HG03139 (cell line): Measurements from ENCODE around the gene DLGAP4.
"Not testable (repeated sequence)": the region's sequence is repeated elsewhere in the genome, so short reads cannot be mapped to it uniquely, and the experiment has no call there.

Source experiments
- ATAC-seq: cut with Tn5 transposase; IDR thresholded peaks from one replicate; pipeline ENCODE4 v1.9.1; 2021; ENCODE audit not compliant: unreplicated experiment

The DLGAP4 gene

DNA sequence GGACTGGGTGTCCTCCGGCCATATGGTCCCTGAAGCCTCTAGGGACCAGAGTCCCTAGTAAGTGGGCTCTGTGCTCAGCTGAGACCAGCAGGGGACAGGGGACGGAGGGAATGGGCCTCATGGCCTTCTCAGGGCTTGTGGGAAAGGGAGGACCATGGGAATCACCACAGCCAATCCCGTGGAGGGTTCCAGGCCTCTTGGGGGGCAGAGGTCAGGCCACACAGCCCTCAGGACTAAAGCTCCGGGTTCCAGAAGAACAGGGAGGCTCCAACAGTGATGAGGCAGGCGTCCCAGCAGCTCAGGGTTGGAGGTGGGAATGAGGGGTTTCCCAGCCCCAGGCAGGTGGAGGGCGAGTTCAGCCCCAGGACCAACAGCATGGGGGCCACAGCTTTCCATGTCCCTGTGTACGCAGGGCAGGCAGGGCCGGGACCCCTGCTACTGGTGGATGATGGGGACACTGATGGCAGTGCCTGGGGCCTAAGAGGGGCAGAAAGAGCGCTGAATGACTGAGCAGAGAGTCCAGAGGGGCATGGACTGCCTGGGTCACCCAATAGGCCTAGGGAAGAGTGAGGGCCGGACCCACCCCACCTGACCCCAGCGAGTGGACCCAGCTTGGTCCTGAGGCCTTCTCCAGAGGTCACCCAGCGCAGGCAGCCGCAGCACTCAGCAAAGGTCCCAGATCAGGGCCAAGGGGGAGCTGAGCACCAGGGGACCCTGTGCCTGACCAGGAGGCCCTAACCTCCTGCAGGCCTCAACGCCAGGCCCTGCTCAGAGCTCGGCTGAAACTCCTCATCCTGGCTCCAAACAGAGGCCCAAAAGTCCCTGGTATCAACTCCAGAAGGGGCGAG lies 244.0 kb downstream of the DLGAP4 start:
- no peak for ATAC-seq

DNA sequence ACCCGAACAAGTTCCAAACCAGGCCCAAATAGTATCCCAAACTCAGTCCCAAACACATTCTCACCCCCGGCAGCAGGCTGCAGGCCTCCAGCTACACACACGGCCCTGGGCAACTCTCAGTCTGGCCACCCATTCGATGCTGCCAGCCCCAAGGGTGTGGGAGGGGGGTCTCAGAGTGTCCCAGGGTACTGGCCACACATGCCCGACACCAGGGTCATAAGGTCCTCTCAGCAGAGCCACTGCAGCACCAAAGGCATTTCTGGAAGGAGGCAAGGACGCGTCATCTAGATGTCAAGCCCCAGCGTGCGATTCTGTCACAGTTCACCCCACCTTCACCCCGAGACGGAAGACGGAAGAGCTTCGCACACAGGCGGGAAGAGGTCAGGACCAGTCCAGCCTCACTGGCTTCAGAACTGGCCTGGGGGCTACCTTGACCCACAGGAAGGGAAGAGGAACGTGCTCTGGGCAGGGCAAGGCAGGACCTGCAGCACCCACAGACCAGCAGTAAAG lies 244.7 kb downstream of the DLGAP4 start:
- no peak for ATAC-seq

DNA sequence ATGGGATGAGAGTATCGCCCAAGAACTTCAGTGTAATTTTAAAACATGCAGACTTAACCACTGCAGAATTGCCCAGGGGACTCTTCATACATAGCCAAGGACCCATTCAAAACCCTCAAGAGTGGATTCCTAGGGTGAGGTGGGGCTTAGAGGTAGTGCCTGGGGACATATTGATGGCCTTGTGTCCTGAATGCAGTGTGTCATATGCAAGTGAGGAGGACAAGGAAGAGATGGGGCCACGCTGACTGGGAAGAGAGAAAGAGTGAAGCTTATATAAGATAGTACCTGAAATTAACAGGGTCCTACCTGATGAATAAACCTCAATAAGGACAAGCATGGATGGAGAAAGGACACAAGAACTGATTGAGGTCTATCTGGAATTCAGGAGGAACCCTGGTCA lies 249.1 kb downstream of the DLGAP4 start:
- ATAC-seq, result no peak

DNA sequence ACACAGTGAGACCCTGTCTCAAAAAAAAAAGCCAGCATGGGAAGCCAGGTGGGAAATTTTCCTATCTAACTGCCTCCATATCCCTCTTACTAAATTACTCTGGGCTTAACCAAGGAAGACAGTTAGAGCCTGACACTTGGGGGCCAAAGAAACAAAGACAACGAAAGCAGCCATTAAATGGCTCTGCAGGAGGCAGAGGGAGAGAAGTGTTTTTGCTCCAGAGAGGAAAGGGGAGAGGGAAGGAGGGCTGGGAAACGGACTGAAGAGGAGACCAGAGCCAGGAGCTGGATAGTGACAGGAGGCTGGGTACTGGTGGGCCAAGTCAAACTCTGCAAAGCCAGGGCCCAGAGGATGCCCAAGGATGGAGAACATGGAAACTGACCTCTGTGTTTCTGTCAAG lies 256.6 kb downstream of the DLGAP4 start:
- no peak for ATAC-seq

DNA sequence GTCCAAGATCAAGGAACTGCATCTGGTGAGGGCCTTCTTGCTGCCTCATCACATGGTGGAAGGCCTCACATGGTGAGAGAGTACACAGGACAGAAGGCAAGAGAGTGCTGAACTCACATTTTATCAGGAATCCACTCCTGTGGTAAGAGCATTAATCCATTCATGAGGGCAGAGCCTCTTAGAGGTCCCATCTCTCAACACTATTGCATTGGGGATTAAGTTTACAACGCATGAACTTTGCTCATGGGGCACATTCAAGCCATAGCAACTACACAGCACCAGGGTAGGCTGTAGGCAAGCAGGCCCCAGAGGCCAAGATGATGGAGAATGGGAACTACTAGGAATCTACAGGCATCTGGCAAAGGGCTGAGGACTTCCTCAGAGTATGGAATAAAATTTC lies 257.2 kb downstream of the DLGAP4 start:
- ATAC-seq, result no peak

DNA sequence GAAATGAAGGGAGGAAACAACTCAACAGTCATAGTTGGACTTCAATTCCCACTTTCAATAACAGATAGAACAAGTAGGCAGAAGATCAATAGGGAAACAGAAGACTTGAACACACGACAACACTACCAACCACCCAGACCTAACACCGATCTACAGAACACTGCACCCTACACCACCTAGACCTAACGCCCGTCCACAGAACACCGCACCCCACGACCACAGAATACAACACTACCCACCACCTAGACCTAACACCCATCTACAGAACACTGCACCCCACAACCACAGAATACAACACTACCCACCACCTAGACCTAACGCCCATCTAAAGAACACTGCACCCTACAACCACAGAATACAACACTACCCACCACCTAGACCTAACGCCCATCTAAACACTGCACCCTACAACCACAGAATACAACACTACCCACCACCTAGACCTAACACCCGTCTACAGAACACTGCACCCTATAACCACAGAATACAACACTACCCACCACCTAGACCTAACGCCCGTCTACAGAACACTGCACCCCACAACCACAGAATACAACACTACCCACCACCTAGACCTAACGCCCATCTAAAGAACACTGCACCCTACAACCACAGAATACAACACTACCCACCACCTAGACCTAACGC lies 258.1 kb downstream of the DLGAP4 start:
- not testable (repeated sequence) for ATAC-seq

DNA sequence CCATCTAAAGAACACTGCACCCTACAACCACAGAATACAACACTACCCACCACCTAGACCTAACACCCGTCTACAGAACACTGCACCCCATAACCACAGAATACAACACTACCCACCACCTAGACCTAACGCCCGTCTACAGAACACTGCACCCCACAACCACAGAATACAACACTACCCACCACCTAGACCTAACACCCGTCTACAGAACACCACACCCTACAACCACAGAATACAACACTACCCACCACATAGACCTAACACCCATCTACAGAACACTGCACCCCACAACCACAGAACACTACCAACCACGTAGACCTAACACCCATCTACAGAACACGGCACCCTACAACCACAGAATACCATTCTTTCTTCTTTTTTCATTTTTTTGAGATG lies 258.6 kb downstream of the DLGAP4 start:
- not testable (repeated sequence) for ATAC-seq

DNA sequence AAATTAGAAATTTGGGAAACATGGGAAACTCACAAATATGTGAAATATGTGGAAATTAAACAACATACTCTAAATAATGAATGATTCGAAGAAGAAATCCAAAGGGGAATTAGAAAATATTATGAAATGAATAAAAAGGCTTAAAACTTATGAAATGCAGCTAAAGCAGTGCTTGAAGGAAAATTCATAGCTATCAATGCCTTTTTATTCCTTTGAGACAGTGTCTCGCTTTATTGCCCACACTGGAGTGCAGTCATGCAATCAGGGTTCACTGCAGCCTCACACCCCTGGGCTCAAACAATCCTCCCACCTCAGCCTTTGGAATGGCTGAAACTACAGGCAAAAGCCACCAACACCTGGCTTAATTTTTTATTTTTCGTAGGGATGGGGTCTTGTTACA lies 259.4 kb downstream of the DLGAP4 start:
- ATAC-seq, result no peak

DNA sequence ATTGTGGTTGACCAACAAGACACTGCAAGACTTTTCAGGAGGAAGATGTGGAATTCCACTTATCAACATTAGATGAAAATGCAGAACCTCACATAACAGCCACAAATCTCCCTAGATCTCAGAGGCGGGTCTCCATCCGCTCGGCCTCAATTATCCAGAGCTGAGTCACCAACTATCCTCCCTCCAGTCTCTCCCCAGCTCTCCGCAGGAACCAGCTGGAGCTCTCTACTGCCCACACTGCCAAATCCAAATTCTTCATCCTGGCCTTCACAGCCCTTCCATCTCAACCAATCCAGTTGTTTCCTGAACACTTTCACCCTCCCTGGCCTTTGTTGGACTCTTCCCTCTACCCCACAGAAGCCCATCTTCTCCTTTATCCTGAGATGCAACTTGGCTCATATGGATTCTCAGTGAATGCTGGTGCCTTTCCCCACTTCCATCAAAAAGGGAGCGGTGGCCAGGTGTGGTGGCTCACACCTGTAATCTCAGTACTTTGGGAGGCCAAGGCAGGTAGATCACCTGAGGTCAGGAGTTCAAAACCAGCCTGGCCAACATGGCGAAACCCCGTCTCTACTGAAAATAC lies 263.8 kb downstream of the DLGAP4 start:
- no peak for ATAC-seq

DNA sequence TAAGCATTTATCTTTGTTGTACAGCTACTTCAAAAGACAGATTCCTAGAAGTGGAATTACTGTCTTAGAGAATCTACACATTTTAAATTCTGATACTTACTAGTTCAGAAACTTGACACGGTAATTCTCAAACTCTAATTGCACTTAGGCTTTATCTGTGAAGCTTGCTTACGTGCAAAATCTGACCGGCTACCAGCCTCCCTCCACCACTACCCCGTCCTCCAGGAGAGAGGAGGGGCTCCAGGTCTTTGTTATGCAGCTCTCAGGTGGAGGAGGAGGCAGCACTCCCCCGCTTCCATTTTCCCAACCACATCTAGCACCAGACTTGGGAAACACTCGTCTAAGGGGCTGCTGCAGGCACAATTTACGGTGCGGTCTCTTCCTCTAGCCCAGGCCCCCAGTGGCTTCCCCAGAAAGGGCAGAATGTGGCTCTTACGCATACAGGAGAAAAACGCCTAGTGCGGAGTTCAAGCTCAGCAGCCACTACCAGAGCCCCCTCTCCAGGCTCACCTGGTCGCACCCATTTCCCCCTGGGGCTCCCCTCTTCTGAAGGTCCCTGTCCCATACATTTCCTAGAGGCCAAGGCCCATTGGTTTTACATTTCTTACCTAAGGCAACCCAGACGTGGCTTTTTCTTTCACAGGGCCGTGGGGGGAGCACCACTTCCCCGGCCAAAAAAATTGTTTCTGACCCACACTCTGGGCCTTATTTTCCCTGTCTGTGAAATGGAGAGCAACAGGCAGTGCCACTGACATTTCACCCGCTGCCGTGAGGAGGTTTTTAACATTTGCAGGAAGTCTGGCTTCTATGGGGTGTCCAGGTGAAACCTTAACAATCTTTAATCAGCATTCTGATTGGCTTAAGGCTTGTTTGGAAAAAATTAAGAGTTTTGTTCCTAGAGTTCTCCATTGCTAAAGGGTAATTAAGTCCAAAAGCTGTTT lies 265.7 kb downstream of the DLGAP4 start:
- ATAC-seq, result no peak

DNA sequence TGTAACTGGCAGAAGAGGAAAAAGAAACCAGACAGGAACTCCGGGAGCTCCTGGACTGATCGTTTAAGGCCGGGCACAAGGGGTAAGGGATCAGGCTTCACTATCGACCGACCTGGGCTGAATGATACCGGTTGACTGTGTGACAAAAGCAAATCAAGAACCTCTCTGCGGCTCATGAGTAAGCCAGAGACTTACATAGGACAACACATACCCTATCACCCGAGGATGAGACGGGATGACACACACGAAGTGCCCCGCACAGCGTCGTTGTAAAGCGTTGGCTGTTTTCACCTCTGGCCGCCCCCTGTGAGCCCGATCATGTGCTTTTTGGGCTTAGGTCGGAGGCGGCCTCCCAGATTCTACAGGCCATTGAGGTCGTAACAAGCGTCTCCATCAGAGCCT lies 266.6 kb downstream of the DLGAP4 start:
- no peak for ATAC-seq

DNA sequence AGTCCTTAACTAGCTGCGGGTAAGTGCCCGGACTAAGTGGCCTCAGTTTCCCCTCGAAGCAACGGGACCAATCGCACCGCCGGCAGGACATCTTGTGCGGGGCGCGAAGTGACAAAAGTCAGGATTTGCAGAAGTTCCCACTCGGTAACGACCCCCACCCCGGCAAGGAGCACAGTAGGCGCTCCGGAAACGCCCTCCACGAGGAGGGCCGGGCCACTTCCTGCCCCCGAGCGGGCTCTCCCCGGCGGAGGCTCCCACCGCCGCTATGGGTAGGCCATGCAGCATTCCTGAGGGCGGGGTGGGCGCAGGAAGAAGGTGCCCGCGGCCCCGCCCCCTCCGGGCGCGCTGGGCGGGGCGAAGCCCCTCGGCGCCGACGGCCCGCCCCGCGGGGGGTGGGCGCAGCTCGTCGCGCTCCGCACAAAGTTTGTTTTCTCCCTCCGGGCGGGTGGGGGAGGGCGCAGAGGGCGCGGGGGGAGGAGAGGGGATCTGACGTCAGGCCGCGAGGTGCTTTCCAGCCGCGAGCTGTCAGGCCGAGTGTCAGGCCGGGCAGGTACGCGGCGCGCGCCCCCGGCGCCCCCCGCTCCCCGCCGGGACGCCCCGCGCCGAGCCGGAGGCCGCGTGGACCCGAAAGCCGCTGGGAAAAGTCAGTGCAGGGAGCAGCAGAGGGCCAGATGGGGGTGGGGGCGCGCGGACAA lies 267.1 kb downstream of the DLGAP4 start, which contains the start of gene TGIF2:
Gene TGIF2, plus strand, starts transcription at position 495 of the 695 bp plus-strand sequence. CDS start 5,178 bp downstream, outside the sequence.
- peak; percentile 56 for ATAC-seq

DNA sequence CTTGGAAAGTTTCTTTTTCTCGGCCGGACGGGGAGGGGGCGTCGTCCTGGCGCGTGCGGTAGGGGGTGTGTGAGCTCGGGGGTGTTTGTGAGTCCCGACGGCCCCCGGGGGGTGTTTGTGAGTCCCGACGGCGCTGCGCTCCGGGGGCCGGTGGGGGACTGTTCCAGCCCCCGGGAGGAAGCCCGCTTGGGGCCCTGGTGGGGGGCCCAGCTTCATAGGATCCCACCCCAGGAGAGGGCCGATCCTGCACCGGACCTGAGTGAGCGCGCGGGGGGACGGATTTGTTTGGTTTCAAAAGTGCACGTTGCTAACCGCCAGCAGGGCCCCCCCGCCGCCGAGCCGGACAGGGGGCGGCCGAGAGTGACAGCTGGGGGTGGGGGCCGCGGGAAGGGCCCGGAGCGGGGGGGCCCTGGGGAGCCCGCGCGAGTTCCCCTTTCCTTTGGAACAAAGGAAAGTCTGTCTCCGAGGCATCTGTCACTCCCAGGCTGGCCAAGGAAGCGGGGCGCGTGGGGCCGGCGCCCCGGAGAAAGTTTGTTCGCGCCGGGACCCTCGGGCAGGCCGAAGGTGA lies 267.7 kb downstream of the DLGAP4 start:
- no peak for ATAC-seq

DNA sequence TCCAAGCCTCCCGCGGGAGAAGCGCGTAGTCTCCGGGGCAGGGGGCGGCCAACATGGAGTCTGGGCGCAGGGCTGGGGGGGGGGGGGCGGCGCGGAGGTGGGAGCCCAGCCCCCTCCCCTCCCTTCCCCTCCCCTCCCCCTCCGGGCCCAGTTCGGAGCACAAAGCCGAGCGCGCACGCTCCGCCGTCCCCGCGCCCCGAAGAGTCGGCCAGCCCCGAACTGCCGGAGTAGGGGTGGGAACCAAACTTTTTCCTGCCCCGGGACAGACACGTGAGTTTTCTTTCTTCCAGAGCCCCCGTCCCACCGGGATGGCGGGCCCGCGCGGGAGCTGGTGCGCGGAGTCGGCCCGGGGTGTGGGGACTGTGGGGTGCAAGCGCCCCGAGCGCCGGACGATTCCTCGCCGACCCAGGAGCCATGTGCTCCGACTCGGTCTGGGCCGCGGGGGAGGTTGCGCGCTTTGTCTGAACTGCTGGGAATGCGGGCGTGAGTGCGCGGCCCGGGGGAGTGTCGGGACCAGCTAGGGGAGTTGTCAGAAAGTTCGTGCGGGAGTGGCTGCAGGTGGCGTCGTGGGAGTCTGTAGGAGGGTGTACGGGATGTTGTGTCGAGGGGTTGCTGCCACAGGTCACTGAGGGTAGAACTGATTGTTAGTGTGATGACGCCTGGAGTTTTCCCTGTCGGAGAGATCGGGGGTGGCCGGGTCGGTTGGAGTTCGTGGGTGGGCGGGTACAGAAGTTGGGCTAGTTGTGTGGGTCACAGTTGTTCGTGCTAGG lies 268.4 kb downstream of the DLGAP4 start:
- ATAC-seq, result no peak

DNA sequence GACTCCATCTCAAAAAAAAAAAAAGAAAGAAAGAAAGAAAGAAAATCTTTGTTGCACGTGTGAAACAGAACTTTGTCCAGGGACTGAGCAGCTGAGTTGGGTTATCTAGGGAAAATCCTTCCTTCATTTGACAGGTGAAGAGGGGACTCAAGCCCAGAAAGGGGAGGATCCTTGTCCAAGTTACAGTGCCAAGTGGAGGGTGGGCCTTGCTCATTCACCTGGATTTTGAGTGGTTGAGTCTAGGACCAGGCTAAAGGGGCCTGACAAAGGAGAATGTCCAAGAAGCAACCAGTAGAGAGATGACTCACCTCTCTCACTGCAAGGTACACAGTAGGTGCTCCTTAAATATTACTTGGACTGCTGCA lies 269.9 kb downstream of the DLGAP4 start:
- ATAC-seq, result no peak
